ENCODE data around the gene FOCAD.

DNA sequence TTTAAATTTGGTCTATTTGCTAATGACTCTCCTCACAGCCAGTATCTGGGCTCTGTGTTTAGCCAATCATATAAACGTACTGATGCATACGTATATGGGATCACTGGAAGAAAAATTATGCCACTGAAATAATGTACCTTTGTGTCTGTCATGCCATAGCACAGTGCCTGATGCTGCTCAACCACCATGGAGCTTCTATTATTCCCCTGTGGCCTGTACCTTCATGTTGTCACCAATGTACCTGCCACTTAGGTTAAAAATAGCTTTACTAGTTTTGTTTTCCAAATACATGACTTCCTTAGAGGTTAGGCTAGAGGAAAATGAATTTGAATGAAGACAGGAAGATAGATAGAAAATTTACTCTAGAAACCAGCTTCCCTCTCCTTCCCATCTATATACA is 312.8 kb downstream of the FOCAD start:
- no peak for TF ChIP-seq PATZ1 (CRISPR knock-in tag; IDR thresholded peaks at IDR 0.05; ENCODE audit: borderline replicate concordance)
- no peak for TF ChIP-seq TOX (CRISPR knock-in tag; IDR thresholded peaks at IDR 0.05; ENCODE audit: borderline replicate concordance)

Data from SK-N-SH treated with all-trans-retinoic acid at 6 μM for 48 hours (cell line).